Globus pallidus (tissue), 1 donor: ENCODE results near the gene RICTOR.

ENCODE experiments used
- DNase-seq: peaks from one replicate; pipeline ENCODE4 v3.0.0-alpha.2; 2015; ENCODE audit warnings: low spot score

RICTOR gene, protein sequence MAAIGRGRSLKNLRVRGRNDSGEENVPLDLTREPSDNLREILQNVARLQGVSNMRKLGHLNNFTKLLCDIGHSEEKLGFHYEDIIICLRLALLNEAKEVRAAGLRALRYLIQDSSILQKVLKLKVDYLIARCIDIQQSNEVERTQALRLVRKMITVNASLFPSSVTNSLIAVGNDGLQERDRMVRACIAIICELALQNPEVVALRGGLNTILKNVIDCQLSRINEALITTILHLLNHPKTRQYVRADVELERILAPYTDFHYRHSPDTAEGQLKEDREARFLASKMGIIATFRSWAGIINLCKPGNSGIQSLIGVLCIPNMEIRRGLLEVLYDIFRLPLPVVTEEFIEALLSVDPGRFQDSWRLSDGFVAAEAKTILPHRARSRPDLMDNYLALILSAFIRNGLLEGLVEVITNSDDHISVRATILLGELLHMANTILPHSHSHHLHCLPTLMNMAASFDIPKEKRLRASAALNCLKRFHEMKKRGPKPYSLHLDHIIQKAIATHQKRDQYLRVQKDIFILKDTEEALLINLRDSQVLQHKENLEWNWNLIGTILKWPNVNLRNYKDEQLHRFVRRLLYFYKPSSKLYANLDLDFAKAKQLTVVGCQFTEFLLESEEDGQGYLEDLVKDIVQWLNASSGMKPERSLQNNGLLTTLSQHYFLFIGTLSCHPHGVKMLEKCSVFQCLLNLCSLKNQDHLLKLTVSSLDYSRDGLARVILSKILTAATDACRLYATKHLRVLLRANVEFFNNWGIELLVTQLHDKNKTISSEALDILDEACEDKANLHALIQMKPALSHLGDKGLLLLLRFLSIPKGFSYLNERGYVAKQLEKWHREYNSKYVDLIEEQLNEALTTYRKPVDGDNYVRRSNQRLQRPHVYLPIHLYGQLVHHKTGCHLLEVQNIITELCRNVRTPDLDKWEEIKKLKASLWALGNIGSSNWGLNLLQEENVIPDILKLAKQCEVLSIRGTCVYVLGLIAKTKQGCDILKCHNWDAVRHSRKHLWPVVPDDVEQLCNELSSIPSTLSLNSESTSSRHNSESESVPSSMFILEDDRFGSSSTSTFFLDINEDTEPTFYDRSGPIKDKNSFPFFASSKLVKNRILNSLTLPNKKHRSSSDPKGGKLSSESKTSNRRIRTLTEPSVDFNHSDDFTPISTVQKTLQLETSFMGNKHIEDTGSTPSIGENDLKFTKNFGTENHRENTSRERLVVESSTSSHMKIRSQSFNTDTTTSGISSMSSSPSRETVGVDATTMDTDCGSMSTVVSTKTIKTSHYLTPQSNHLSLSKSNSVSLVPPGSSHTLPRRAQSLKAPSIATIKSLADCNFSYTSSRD (N-terminal part only)

DNA sequence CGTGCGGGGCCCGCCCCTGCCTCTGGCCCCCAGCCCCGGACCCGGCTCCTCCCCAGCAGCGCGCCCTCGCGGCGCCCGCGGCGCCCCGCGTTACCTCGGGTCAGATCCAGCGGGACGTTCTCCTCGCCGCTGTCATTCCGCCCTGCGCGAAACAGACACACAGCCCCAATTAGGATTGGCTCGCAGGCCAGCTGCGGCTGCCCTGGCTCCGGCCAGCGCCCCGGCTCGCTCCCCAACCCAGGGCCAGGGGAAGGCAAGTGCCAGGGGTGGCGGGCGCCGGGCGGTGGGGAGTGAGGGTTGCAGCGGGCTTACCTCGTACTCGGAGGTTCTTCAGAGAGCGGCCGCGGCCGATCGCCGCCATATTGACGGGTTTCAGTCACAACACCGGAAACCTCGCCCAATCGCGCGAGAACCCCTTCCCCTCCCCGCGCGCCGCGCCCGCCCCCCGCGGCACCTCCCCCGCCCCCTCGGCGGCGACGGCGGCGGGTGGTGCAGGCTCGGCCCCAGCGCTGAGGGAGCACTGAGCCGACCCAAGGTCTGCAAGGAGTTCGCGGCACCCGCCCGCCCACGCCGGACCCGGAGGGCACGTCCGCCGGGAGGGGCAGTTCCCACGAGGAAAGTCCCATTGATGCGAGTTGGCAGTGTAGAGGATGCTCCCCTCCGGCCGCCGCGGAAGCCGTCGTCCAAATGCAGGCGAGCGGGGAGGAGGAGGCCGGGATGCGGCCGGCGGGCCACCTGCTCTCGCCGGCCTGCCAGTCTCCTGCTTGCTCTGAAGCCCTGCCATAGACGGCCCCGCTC lies at the start of gene RICTOR:
Gene RICTOR (minus strand): TSS at position 383 of the 798 bp plus-strand sequence. CDS start 22 bp downstream, at position 361.
- peak; percentile 94 for DNase-seq

DNA sequence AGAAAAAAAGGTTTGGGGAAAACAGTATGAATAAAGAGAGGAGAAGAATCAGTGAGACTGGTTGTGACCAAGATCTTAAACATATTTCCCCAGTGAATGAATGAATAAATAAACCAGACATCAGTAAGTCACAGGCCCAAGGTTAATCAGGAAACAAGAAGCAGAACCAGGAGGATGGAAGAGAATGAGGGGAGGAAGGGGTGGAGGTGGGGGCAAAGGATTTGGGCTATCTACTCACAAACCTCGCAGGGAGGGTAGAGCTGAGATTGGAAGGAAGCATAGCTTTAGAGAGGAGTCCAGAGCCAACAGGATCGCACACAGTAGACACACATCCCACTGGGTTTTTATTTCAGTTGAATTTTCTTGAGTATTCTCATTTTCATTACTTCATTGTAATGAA lies 47.7 kb upstream of the RICTOR start:
- DNase-seq = no peak

DNA sequence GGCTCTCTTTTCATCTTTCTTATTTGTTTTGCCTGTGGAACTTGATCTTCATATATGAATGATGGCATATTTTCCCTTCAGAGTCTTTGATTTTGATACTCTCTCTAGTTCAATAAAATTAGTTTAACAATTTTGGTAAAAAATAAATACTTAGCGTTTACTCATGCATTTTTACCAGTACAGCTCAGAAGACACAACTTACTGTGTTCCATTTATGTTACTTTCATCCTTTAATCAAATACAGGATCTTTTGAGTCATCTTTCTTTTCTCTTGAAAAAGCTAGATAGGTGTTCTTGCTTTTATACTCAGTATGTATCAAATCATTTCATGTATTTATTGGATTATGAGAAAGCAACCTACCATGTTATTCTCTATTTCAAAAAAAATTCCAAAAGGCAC lies 47.1 kb upstream of the RICTOR start:
- no peak for DNase-seq

DNA sequence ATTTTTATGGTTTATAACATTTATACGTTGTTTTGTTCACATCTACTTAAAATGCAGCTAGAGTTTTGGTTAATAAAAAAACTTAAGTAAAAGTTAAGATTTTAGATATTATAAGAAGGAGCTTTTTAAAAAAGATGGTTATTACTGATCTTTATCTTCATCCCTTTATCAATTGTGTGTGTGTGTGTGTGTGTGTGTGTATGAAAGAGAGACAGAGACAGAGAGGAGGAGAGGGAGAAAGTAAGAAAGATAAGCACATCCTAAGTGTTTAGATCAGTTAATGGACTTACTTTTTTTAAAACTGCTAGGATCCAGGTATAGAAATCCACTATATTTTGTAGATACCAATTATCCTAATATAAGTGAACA lies 45.8 kb upstream of the RICTOR start:
- DNase-seq = no peak

DNA sequence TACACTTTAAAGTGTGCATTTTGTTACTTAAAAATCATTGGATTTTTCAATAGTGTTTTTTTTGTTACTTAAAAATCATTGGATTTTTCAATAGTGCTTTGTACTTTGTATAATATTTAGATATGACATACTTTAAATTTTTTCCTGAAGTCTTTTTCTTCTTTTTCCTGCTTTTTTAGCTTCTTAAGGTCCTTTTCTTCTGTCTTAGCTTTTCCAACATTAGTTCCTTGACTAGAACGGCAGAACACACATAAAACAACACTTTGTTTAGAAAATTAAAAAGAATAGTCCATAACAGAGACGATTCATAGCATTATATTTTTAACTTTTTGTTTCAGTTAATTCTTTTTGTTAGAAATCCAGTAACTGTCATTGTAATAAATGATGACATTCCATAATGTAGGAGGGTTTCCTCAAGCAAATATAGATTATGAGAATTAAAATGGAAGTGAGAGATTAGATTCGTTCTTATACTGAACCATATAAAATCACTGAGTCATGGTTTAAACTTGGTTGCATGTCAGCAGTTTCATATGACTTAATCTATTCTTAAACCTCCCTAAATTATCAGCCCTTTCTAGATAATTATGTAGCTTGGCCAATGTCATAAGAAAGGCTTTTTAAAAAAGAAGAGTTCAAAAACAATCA lies 45.3 kb upstream of the RICTOR start:
- DNase-seq = no peak

DNA sequence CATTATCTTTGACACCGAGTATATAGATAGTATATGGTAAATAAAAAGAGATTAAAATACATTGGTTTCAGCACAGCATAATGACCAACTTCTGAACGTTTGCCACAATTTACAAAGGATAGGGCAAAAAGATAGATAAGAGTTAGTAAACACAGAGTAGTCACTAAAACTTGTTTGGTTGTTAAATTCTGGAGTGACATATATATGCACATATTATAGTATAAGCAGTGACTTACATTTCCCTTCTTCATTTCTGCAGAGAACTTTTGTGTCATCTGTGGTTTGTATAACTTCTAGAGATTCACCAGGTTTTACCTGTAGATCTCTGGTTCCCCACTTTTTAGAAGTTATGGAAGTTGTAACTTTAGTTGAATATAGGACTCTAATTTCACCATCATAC lies 44.4 kb upstream of the RICTOR start:
- no peak for DNase-seq

DNA sequence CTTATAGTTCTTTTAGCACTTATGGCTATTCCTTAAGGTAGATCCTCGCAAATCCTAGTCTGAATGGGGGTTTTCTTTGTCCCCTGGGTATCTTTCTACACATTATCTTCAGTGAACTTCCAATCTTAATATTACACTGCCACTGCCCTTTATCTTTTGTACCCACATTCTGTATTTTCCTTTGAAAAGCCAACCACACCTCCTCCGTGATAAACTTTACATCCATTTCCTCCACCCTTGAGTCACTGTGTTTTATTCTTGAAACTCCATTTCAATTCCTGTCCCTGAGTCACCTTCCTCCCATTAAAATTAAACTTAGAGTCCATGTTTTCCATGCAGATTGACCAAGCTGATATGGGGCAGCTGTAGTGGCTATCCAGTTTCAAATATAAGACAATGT lies 43.2 kb upstream of the RICTOR start:
- DNase-seq = no peak

DNA sequence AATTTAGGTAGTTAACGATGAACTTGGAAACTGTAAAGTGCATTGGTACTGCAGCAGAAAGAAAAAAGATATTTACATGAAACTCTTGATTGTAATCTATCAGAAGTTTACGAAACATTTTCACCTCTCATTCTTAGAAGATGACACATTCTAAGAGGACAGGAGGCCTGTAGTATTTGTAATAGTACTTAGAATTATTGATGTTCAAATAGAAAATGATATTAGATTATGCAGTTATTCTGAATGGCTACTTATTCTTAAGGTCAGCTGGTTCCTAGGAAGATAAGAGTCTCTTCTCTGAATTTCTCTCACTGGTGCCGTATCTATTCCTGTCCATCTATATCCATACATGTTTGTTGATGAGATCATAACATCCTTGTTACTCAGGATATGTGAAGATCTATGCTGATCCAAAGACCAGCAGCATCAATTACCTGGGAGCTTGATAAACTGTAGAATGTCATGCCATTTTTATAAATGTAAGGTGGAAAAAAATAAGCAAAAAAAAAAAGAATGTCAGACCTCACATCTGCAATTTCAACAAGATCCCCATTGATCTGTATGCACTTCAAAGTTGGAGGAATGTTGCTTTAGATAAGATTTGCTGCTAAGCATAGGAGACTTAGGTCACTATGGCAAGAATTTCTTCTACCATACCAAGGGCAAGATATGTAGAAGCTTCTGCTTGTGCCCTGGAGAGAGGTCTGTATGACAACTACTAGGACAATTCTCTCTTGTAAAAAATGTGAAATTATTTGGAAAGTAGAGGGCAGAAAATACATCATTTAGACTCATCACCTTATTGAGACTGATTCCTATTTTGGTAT lies 42.4 kb upstream of the RICTOR start:
- no peak for DNase-seq

DNA sequence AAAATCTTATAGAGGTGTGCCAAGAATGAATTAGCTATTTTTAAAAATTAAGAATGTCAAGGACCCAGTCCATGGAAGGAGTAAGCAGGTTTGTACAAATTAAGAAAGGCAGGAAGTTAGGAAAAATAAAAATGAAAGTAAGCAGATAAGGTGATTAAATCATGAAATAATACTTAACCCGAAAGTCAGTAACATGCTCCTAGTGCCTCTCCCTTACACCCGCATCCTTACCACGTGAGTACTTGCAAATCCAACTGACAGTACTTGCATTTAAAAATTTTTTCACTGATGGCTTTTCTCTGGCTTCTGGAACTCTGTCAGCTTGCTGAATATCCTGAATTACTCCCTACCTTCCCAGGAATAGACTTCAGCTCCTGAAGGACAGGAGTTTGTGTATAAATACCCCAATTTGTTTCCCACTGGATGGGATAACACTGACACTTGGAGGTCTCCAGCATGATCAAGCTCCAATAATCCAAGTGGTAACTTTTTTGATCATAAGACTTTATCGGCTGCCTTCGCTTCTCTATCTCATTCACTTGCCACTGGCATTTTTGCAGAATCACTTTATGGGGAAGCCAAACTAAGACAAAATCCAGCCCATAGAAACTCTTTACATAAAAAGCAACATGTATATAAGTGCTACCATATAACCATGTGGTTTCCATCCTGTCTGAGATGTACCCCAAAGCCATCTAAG lies 41.6 kb upstream of the RICTOR start:
- DNase-seq = peak; percentile 38

DNA sequence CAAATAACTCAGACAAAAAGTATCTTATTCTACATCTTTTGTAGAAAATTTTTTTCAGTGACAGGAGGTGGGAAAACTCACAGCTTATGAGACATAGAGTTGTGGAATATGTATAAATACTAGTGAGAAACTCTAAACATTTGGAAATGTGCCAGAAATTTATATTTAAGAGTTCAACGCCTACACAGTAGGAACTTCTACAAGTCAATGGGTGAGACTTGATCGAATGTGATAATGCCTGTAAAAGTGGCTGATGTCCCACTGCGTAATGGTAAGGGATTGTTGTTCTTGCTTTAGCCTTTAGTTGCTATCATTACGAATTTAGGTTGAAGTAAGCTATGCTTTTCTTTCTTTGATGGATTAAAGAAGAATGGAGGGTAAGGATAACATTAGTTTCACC lies 40.0 kb upstream of the RICTOR start:
- DNase-seq = no peak

DNA sequence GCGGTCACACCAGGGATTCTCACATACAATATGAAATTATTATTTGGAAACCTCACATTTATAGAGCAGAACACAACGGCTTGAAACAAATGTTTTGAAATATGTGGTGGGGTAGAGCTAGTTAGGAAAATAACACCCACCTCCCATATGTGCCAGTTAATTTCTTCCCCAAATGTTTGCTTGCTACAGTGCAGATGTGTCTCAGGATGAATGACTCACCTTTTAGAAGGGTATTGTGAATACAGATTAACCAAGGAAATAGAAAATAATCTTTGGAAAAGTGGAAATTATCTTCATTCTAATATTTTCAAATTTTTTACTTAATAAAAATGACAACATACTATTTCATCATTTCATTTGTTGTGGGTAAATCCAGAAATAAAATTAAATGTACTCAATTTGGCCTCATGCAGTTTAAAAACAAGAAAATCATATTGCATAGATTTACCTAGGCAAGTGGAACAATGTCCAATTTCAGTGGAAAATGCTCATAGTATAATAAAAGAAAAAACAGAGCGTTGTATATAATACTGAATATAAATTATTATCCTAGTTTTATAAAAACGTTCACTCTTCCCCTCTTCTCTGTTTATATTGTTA lies 39.3 kb upstream of the RICTOR start:
- no peak for DNase-seq

DNA sequence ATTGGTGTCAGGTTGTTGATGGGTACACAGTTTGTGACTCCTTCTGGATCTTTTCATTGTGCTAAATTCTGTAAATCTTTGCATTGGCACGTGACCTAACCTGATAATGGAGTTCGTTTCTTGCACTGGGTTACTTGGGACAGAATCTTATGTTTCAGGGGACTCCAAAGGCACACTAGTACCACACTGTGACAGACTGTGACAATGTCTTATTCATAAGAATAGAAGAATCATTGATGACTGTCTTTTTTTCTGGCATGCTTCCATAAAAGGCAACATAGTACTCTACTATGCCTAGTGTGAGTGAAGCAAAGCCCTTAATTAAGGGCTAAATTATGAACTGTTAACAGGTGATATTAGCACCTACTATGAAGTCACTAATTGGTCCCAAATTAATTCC lies 35.4 kb upstream of the RICTOR start:
- peak; percentile 85 for DNase-seq

DNA sequence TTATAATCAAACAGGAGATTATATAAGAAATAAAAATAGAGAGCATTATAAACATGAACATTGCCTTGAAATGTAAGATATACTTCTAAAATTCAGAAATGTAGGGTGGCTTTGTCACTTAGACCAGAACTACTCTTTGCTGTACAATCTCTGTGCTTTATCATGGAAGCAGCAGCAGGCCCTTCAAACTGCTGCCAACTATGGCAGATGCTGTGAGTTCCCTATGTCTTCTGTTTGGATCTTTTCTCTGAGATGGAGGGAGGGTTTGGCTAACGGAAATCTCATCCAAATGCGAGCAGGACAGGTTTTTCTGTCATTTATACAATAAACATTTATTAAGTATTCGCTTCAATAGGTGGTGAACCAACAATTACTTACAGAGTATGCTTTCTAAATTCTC lies 34.8 kb upstream of the RICTOR start:
- peak; percentile 66 for DNase-seq

DNA sequence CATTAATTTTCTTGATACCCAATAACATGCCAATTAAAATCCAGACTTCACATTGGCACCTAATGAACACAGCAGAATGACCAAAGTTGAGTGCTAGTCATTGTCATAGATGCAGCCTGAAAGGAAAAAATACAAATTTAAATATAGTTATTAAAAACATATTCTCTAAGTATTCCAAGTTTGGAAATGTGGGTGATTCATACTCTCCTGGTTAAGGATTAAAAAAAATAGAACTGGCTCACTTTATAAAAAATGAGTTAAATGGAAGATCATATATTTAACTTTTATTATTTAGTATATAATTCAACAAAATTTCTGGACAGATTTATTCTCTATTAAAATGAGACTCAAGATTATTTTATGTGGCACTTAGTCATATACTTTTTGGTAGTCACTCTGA lies 33.2 kb upstream of the RICTOR start:
- no peak for DNase-seq

DNA sequence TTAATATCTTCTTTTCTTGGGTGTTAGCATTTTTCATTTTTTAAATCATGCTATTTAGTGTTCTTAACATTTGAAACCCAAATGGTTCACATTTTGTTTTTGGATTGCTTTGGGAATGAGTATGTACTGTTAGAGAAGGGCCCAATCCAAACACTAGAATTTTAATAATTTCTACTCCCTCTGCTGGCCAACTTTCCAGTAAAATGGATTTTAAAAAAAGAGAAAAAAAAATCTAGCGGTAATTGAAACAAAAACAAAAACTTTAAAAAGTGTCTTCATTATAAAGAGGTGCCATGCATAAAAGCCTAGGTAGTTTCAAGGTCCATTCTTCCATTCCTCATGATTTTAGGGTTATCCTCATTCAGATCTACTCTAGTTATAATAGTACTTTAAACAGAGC lies 32.1 kb upstream of the RICTOR start:
- no peak for DNase-seq

DNA sequence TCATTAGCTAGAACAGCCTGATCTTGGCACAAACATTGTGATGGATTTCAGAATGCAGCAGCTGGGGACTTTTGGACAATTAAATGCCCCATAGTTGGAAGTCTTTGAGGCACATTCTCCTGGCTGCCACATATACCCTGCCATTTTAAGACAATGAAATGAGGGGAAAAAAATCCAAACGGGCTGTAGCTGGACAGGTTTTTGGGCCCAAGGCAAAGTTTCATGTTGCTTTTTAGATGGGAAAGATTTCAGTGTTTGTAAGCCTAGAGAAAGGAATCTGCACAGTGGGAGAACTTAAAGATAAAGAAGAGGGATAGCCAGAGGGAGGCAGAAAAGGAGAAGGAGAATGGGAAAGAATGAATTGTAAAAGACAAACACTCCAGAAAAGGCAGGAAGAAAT lies 30.0 kb upstream of the RICTOR start:
- DNase-seq = no peak

DNA sequence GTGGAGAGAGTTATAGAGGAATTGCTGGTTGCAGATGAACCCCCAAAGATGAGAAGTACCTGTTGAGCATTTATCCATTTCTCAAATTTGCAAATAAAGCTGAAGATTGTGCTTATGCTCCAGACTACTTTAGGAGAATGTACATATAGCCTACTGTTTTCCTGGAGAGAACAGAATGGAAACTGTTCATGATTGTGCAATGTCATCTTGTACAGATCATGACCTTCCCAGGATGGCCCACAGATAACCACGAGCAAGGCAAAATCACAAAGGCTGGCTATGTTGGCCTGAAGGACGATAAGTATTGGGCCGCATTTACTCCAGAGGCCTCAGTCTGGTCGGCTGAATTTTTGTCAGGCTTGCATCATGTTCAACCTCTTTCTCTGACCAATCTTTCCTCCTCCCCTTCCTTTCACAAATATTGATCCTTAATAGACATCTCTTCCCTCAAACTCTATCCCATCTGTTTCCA lies 28.5 kb upstream of the RICTOR start:
- DNase-seq = no peak

DNA sequence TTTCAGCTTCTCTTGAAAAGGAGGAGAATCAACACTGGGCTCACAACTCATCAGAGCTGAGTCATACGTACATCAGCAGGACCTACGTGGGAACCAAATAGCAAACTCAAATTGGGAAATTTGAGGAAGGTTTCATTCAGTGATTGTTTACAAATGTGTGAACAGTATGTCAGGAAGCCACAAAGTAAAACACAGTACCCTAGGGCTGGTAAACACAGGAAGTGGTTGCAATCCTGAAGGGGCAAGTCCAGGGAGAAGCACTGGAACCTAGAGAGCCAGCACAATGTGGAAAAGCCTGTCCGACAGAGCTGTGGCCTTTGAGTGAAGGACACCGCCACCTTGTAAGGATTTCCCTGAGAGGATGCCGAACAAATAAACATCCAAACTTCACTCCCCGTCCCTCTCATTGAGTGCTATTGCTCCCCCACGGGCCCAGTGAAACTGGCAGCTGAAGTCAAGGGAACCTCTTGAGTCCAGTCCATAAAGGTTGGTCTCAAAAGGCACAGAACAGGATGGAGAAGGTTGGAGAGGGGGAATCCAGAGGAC lies 26.7 kb upstream of the RICTOR start:
- no peak for DNase-seq
